C4-2B (cell line): Measurements from ENCODE around the gene ALDH9A1.

Experiments used
- CTCF ChIP-seq: fragments of 450-650 bp; conservative IDR thresholded peaks from 2 replicates; pipeline ENCODE4 v1.5.1; 2017; ENCODE audit warnings: mild to moderate bottlenecking
- ZFX ChIP-seq: fragments of 450-650 bp; IDR thresholded peaks from 2 replicates; pipeline ENCODE4 v1.6.1; 2017

- TF ChIP-seq CTCF (no peak), ZFX (no peak)
Measured at GRCh38 chr1:165616987-165617546, 81.3 kb downstream of the ALDH9A1 start.
